Measurements from ENCODE around the gene CDKAL1.

The CDKAL1 gene

DNA sequence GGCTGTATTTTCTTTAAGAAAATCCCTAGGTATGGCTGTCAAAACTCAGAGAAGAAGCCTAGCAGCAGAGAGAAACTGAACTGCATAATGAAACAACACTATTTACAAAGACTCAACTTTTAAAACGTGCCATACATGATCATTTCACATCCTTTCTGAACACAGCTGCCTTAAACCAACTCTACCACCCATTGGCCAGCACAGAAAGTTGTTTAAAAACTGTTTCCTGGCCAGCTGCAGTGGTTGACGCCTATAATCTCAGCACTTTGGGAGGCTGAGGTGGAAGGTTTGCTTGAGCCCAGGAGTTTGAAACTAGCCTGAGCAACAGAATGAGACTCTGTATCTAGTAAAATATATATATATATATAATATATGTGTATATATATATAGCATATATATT, 722.9 kb downstream of the CDKAL1 start:
- TF ChIP-seq, protein P1, sequence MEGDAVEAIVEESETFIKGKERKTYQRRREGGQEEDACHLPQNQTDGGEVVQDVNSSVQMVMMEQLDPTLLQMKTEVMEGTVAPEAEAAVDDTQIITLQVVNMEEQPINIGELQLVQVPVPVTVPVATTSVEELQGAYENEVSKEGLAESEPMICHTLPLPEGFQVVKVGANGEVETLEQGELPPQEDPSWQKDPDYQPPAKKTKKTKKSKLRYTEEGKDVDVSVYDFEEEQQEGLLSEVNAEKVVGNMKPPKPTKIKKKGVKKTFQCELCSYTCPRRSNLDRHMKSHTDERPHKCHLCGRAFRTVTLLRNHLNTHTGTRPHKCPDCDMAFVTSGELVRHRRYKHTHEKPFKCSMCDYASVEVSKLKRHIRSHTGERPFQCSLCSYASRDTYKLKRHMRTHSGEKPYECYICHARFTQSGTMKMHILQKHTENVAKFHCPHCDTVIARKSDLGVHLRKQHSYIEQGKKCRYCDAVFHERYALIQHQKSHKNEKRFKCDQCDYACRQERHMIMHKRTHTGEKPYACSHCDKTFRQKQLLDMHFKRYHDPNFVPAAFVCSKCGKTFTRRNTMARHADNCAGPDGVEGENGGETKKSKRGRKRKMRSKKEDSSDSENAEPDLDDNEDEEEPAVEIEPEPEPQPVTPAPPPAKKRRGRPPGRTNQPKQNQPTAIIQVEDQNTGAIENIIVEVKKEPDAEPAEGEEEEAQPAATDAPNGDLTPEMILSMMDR (IDR thresholded peaks at IDR 0.05; ENCODE audit: low read depth, low read length, missing control alignments): no peak
- H3K27ac ChIP-seq: no peak overlapping the region
- no peak for DNase-seq
- no peak overlapping the region for H3K4me3 ChIP-seq (ENCODE audit: low read depth, low read length)
- H3K36me3 ChIP-seq (replicated peaks): no peaks in the 10 kb centered on the region
- H3K27me3 ChIP-seq (replicated peaks): no peaks in the 10 kb centered on the region
- in situ Hi-C loops (cut with HindIII; ENCODE audit: low pct_ligation_motif_present, low sequenced_read_pairs): no loop called here

DNA sequence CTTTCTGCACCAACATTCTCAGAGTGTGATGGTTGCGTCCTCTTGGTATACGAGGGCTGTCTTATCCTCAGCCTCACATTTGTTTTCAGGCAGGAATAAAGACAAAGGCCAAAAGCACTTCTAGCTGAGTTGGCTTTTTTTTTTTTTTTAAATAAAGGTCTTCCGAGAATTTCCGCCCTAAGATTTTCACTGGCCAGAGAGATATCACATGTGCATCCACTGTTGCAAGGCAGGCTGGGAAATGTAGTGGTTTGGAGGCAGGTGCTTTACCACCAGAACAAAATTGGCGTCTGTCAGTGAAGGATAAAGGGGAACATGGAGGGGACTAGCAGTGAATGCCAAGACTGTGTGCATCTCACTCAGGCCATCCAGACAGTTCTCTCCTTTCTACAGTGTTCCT, 724.4 kb downstream of the CDKAL1 start:
- TF ChIP-seq, protein P1 (IDR thresholded peaks at IDR 0.05; ENCODE audit: low read depth, low read length, missing control alignments): no peak
- no peaks in the 10 kb centered on the region for H3K27me3 ChIP-seq (replicated peaks)
- in situ Hi-C loops (cut with HindIII; ENCODE audit: low pct_ligation_motif_present, low sequenced_read_pairs): no loop called here
- H3K4me3 ChIP-seq (ENCODE audit: low read depth, low read length): no peak overlapping the region
- no peaks in the 10 kb centered on the region for H3K36me3 ChIP-seq (replicated peaks)
- no peak overlapping the region for H3K27ac ChIP-seq
- DNase-seq: no peak

DNA sequence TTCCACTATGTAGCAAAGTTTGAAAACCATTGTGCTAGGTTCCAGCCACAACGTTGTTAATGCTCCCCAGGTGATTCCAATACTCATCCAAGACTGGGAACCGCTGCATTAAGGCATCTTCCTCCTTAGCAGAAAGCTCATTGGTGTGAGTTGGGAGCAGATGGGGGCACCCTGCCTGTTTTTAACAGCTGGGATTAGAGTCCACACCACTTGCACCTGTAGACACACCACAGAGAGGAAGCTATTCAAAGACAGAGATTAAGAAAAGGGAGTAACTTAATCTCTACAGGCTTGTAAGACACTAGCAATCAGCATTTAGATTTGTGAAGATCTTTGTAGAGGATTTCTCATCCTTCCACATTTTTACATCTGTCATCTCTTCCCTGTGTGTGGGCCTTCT, 725.4 kb downstream of the CDKAL1 start:
- Histone ChIP-seq H3K4me3 (ENCODE audit: low read depth, low read length) (no peak overlapping the region), H3K27ac (no peak overlapping the region), H3K27me3 (replicated peaks) (no peaks in the 10 kb centered on the region), H3K36me3 (replicated peaks) (no peaks in the 10 kb centered on the region)
- no peak for DNase-seq
- in situ Hi-C loops (cut with HindIII; ENCODE audit: low pct_ligation_motif_present, low sequenced_read_pairs): no loop called here
- TF ChIP-seq, protein P1 (IDR thresholded peaks at IDR 0.05; ENCODE audit: low read depth, low read length, missing control alignments): no peak

DNA sequence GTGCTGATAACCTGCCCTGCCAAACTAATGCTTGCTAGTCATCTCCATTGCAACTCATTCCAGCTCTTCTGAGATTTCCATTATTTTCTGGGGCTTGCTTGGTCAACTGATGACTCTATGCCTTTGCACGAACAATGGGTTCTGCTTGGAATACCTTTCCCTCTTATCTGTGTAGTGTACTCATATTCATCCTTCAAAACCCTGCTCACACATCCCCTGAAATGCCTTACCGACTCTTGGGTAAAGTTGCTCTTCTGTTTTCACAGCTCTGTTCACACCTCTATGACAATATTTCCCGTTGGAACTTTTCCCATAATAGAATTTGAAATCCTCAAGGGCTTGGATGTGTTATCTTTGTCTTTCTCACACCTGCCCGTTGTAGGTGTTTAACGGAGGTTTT, 728.2 kb downstream of the CDKAL1 start:
- in situ Hi-C loops (cut with HindIII; ENCODE audit: low pct_ligation_motif_present, low sequenced_read_pairs): no loop called here
- no peak for DNase-seq
- H3K4me3 ChIP-seq (ENCODE audit: low read depth, low read length): no peak overlapping the region
- no peaks in the 10 kb centered on the region for H3K36me3 ChIP-seq (replicated peaks)
- TF ChIP-seq, protein P1 (IDR thresholded peaks at IDR 0.05; ENCODE audit: low read depth, low read length, missing control alignments): no peak
- no peaks in the 10 kb centered on the region for H3K27me3 ChIP-seq (replicated peaks)
- no peak overlapping the region for H3K27ac ChIP-seq

DNA sequence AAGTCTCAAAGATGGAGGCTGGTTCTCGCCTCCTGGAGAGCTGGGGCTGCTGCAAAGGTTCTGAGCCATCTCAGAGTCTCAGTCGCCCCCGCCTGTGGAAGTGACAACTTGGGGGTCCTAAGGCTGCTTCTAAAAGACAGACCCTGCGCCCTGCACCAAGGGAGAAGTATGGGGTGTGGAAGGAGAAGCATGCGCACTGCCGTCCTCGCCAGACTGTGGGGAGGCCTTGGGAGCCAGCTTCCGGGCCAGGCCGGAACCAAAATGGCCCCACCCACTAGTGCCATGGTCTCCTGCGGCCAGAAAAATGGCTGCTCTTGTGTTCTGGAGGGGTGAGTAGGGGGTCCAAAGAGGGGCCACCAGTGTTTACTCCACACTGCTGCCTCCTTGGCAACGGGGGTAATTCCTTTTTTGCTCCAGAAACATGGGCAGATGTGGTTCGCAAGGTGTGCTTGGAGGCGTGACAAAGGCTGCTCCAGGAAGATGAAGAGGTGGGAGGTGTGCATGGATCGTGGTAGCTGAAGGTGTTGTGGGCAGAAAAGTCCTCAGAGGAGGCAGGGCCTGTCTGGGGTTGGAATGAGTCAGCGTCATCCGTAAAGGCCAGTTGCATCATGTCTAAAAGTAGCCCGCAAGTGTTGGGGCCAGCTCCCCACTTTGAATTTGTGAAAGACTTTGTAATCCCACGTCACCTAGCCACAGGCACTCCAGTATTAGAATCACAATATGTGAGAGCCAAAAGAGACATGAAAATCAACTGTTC, 729.5 kb downstream of the CDKAL1 start:
- DNase-seq: peak; percentile 41
- in situ Hi-C loops (cut with HindIII; ENCODE audit: low pct_ligation_motif_present, low sequenced_read_pairs): no loop called here

More for the DNA sequence above, 729.5 kb downstream of the CDKAL1 start:
- TF ChIP-seq, protein P1 (IDR thresholded peaks at IDR 0.05; ENCODE audit: low read depth, low read length, missing control alignments): no peak
- Histone ChIP-seq H3K27me3 (replicated peaks) (no peaks in the 10 kb centered on the region), H3K27ac (no peak overlapping the region), H3K36me3 (replicated peaks) (no peaks in the 10 kb centered on the region), H3K4me3 (ENCODE audit: low read depth, low read length) (no peak overlapping the region)

Data from brain microvascular endothelial cell (primary cell).